HG02798 (cell line): ENCODE measurements around the gene PPP3R1.

Source experiments
- ATAC-seq: cut with Tn5 transposase; IDR thresholded peaks from one replicate; pipeline ENCODE4 v1.9.1; 2021; ENCODE audit warnings: mild to moderate bottlenecking; ENCODE audit not compliant: unreplicated experiment, poor library complexity

Gene PPP3R1

GRCh38 chr2:68252400-68253218 lies at the start of gene PPP3R1:
Gene PPP3R1, minus strand, starts transcription at chr2:68252532. Its CDS starts 405 bp downstream, at chr2:68252127.
- peak; percentile 90 for ATAC-seq

GRCh38 chr2:68295516-68295915 lies 43.2 kb upstream of the PPP3R1 start:
- ATAC-seq = peak; percentile 49

GRCh38 chr2:68294913-68295312 lies 42.6 kb upstream of the PPP3R1 start:
- ATAC-seq = no peak

GRCh38 chr2:68294187-68294586 lies 41.9 kb upstream of the PPP3R1 start:
- no peak for ATAC-seq

GRCh38 chr2:68293755-68294154 lies 41.4 kb upstream of the PPP3R1 start:
- no peak for ATAC-seq

GRCh38 chr2:68293024-68293423 lies 40.7 kb upstream of the PPP3R1 start:
- no peak for ATAC-seq

GRCh38 chr2:68292108-68292710 lies 39.9 kb upstream of the PPP3R1 start:
- ATAC-seq = peak; percentile 80

GRCh38 chr2:68291314-68291713 lies 39.0 kb upstream of the PPP3R1 start:
- ATAC-seq = no peak

- no peak for ATAC-seq
Observed at GRCh38 chr2:68290901-68291300, 38.6 kb upstream of the PPP3R1 start.

- ATAC-seq = no peak
Observed at GRCh38 chr2:68287580-68288441, 35.5 kb upstream of the PPP3R1 start.

GRCh38 chr2:68284896-68285295 lies 32.6 kb upstream of the PPP3R1 start:
- no peak for ATAC-seq

- no peak for ATAC-seq
Observed at GRCh38 chr2:68283419-68283812, 31.1 kb upstream of the PPP3R1 start.

- ATAC-seq = peak; percentile 40
Observed at GRCh38 chr2:68282811-68283418, 30.6 kb upstream of the PPP3R1 start.

- ATAC-seq = no peak
Observed at GRCh38 chr2:68280796-68281195, 28.5 kb upstream of the PPP3R1 start.

- no peak for ATAC-seq
Observed at GRCh38 chr2:68280348-68280747, 28.0 kb upstream of the PPP3R1 start.

GRCh38 chr2:68279691-68280090 lies 27.4 kb upstream of the PPP3R1 start:
- ATAC-seq = no peak

GRCh38 chr2:68278169-68278568 lies 25.8 kb upstream of the PPP3R1 start:
- no peak for ATAC-seq

GRCh38 chr2:68274022-68274421 lies 21.7 kb upstream of the PPP3R1 start:
- ATAC-seq = no peak

- no peak for ATAC-seq
Observed at GRCh38 chr2:68272246-68272994, 20.1 kb upstream of the PPP3R1 start.

- no peak for ATAC-seq
Observed at GRCh38 chr2:68266655-68267054, 14.3 kb upstream of the PPP3R1 start.
